ENCODE measurements around the gene RXRA. TPM values are rescaled to one million over a fixed set of nuclear protein-coding genes. Genes with fewer than 3 reads are reported as not detected.

Gene RXRA
- total RNA-seq, 1 experiment from 2014 or later: 29.9 TPM

GRCh38 chr9:134380542-134381271 lies 54.5 kb downstream of the RXRA start:
- H4K8ac ChIP-seq (replicated peaks; ENCODE audit: insufficient read length, low read depth, low read length): no peak overlapping the region
- no peaks in the 10 kb centered on the region for H3K79me1 ChIP-seq (ENCODE audit: insufficient read depth, low read depth, low read length, poor library complexity, severe bottlenecking)
- no peak overlapping the region for H3K4ac ChIP-seq (ENCODE audit: low read depth, low read length)
- H2BK120ac ChIP-seq (ENCODE audit: low read depth, low read length, poor library complexity, severe bottlenecking): no peak overlapping the region
- no peak overlapping the region for H3K4me2 ChIP-seq (ENCODE audit: insufficient read depth, insufficient read length, low read length)
- H2BK15ac ChIP-seq (ENCODE audit: low read depth, low read length): no peak overlapping the region
- peaks cover 5 to 25% of the 10 kb centered on the region in 2 experiments for H3K4me1 Mint-ChIP-seq
- no peak overlapping the region for H3K4me3 Mint-ChIP-seq
- no peak overlapping the region for H3K9ac ChIP-seq (ENCODE audit: extremely low read depth, insufficient read length, low read length)
- no peaks in the 10 kb centered on the region for H3K9me3 Mint-ChIP-seq
- H3K27me3 ChIP-seq (ENCODE audit: insufficient read depth, low read length): no peaks in the 10 kb centered on the region
- no peak overlapping the region for H3K23ac ChIP-seq (ENCODE audit: insufficient read length, low read depth, low read length)
- no peak overlapping the region for H2AFZ ChIP-seq (ENCODE audit: low read length)
- no peak overlapping the region for H3K27ac ChIP-seq (ENCODE audit: insufficient read length, low read depth, low read length)
- no CpG with 5 or more reads among the region's 16 CpGs for WGBS (ENCODE audit: extremely low coverage, insufficient read length, low lambda C conversion rate)
- no peaks in the 10 kb centered on the region for H3K27me3 Mint-ChIP-seq (ENCODE audit: low read depth)
- no peak for TF ChIP-seq CTCF (conservative IDR thresholded peaks at IDR 0.05)
- no peaks in the 10 kb centered on the region for H3K23me2 ChIP-seq (ENCODE audit: insufficient read length, low read depth, low read length, poor library complexity, severe bottlenecking)
- H3K4me1 ChIP-seq (ENCODE audit: insufficient read depth, low read length): no peaks in the 10 kb centered on the region
- 0 out of 2 replicates have a peak overlapping the region, but pooled peaks have one; percentile 20 for H3K14ac ChIP-seq (ENCODE audit: insufficient read depth, low read length)
- no peak overlapping the region for H4K5ac ChIP-seq (ENCODE audit: insufficient read length, low read depth, low read length)
- H3T11ph ChIP-seq (ENCODE audit: low read length): no peak overlapping the region
- no peak for DNase-seq
- no peak overlapping the region for H3K56ac ChIP-seq (ENCODE audit: insufficient read length, low read depth, low read length)
- no peaks in the 10 kb centered on the region; the same call in 1 of the 2 replicates for H3K79me2 ChIP-seq (ENCODE audit: insufficient read depth, low read length)
- H2BK12ac ChIP-seq (ENCODE audit: insufficient read length, low read depth, low read length): no peak overlapping the region
- H3K36me3 Mint-ChIP-seq (ENCODE audit: insufficient read depth in 1 of 3, low read depth in 3 of 3): no peaks in the 10 kb centered on the region; a peak in 2 of 7 replicates
- H4K20me1 ChIP-seq (ENCODE audit: control insufficient read depth, insufficient read depth, insufficient read length): peaks cover 2% of the 10 kb centered on the region
- no peak overlapping the region for H2BK5ac ChIP-seq (ENCODE audit: insufficient read length, low read length)
- H3K27ac Mint-ChIP-seq: peak overlapping the region; percentile 90 to 92 (median 90); a peak in 6 of 7 replicates
- H4K91ac ChIP-seq (ENCODE audit: insufficient read length, low read depth, low read length): no peak overlapping the region
- H2BK20ac ChIP-seq (ENCODE audit: low read depth, low read length, poor library complexity, severe bottlenecking): no peak overlapping the region
- no peak overlapping the region for H3K18ac ChIP-seq (ENCODE audit: insufficient read length, low read depth, low read length)
- no peak overlapping the region for H2AK5ac ChIP-seq (ENCODE audit: insufficient read length, low read length)
- H3K9me3 ChIP-seq (ENCODE audit: control insufficient read depth, low read depth, low read length): no peaks in the 10 kb centered on the region
